BJ (cell line): ENCODE data around the gene ARHGEF17. TPM values are rescaled to one million over a fixed set of nuclear protein-coding genes. Genes with fewer than 3 reads are reported as not detected.

Experiments
- CTCF ChIA-PET: fragments of 350-600 bp; formaldehyde crosslinking; extraction: SDS; loops from one replicate; lab custom pipeline; 2021; ENCODE audit warnings: antibody characterized with exemption, inconsistent platforms; lab: Yijun Ruan, JAX
- POLR2A ChIA-PET: fragments of 300-600 bp; sonication (Branson Sonifier 250); formaldehyde crosslinking; extraction: SDS; loops from one replicate; lab custom pipeline; 2021; ENCODE audit warnings: antibody characterized with exemption; lab: Charles Lee
- DNase-seq: peaks from one replicate; pipeline ENCODE4 v3.0.0-alpha.2; 2011; ENCODE audit warnings: low read depth
- H3K27me3 ChIP-seq: 2 replicates; pipeline ENCODE4 v1.6.0; 2011; ENCODE audit warnings: low read length; ENCODE audit not compliant: control insufficient read depth, insufficient read depth
- H3K36me3 ChIP-seq: 2 replicates; pipeline ENCODE4 v1.5.1; 2011; ENCODE audit warnings: low read length; ENCODE audit not compliant: control insufficient read depth, insufficient read depth
- H3K4me3 ChIP-seq: 2 replicates; pipeline ENCODE4 v1.5.1; 2011; ENCODE audit warnings: low read depth, mild to moderate bottlenecking, control low read depth, low read length
- polyA plus RNA-seq: library from polyadenylated mRNA; depleted of rRNA; stranded (reverse); fragments of >200 nt; gene quantifications from 2 replicates; pipeline ENCODE4 v1.2.3, GENCODE V29; 2011
- TF ChIP-seq, protein P1 (sequence below): IDR thresholded peaks from 2 replicates; pipeline ENCODE4 v1.5.1; 2011; ENCODE audit warnings: low read depth, mild to moderate bottlenecking, control low read depth, inconsistent platforms, low read length, moderate library complexity; ENCODE audit not compliant: insufficient read depth

ARHGEF17 gene
- polyA plus RNA-seq, 1 experiment, result 85.7 TPM

DNA sequence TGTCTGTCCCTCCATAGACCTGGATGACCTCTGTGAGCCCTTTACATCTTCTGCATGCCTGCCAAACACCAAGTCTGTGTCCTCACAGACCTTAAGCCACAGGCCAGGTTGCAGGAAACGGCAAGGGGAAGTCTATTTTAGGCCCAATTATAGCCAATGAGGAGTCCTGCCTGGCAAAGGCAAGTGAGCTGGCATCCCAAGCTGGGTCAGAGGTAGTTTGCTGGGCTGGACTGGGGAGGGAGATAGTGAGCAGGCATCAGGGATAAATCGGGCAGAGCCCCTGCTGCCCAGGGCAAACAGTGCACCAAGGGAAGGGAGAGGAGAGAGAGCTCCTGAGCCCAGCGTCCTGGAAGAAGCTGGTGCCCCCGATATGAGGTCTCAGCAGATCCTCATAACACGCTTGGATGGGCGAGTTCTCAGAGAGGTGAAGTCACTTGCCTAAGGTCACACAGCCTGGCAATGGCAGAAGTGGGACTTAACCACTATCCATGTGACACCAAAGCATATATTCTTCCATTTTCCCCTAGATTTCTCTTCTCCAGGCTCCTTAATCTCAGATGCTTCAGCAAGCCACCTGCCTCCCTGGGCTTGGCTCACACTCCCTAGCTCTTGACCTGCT is 64.4 kb downstream of the ARHGEF17 start:
- no peak for DNase-seq
- Histone ChIP-seq H3K4me3 (no peak overlapping the region), H3K36me3 (peaks cover 12% of the 10 kb centered on the region), H3K27me3 (no peaks in the 10 kb centered on the region)
- ChIA-PET POLR2A (no interaction called here), CTCF (interaction anchor here (0.5 to 2.1 kb wide), 7 partner anchors 11 to 655 kb away, joined by 3 to 8 read pairs (median 3); partner anchors contain the start of gene FAM168A)
- TF ChIP-seq, protein P1, sequence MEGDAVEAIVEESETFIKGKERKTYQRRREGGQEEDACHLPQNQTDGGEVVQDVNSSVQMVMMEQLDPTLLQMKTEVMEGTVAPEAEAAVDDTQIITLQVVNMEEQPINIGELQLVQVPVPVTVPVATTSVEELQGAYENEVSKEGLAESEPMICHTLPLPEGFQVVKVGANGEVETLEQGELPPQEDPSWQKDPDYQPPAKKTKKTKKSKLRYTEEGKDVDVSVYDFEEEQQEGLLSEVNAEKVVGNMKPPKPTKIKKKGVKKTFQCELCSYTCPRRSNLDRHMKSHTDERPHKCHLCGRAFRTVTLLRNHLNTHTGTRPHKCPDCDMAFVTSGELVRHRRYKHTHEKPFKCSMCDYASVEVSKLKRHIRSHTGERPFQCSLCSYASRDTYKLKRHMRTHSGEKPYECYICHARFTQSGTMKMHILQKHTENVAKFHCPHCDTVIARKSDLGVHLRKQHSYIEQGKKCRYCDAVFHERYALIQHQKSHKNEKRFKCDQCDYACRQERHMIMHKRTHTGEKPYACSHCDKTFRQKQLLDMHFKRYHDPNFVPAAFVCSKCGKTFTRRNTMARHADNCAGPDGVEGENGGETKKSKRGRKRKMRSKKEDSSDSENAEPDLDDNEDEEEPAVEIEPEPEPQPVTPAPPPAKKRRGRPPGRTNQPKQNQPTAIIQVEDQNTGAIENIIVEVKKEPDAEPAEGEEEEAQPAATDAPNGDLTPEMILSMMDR, result peak; percentile 47

DNA sequence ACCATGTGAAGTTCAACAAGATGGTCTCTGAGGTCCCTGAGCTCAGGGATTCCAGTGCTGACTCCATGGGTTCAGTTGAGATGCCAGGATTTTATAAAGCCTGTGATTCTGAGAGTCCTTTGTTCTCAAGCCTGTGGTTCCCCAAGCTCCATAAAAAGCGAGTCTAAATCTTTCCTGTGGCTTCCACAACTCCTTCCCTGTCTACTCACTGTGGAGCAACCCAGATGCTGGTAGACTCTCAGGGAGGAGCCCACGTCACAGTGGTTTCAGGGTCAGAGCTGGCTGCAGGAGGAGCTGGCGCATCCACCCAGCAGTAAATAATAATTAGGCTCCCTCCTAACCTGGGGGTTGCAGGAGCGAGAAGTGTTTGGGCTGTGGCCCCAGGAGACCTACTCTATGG is 66.1 kb downstream of the ARHGEF17 start:
- Histone ChIP-seq H3K27me3 (no peaks in the 10 kb centered on the region), H3K36me3 (0 out of 2 replicates have a peak, but pooled peaks cover 1% of the 10 kb centered on the region), H3K4me3 (no peak overlapping the region)
- no peak for DNase-seq
- ChIA-PET POLR2A (no interaction called here), CTCF (interaction anchor here (0.7 to 2.4 kb wide), 8 partner anchors 9 to 287 kb away, joined by 3 to 11 read pairs (median 4); no protein-coding TSS in a partner anchor)
- TF ChIP-seq, protein P1, result no peak

DNA sequence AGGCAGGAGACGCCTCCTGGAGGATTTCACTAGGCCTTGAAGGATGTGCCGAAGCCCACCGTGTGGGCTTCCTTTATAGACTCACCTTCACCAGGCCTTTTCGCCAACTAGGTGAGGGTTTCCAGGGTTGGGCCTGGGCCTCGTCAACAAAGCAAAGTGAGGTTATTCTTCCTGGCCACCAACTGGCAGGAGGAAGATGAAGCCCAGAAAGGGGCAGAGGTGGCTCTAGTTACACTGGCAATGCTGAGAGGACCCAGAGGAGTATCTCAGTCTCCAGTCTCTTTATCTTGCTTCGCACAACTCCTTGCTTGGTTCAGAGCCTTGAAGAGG is 67.7 kb downstream of the ARHGEF17 start:
- Histone ChIP-seq H3K27me3 (no peaks in the 10 kb centered on the region), H3K4me3 (no peak overlapping the region), H3K36me3 (no peaks in the 10 kb centered on the region)
- TF ChIP-seq, protein P1, result no peak
- ChIA-PET POLR2A (no interaction called here), CTCF (interaction anchor here (1.0 to 2.4 kb wide), 3 partner anchors 14 to 18 kb away, joined by 4 to 11 read pairs (median 11); no protein-coding TSS in a partner anchor)
- no peak for DNase-seq

DNA sequence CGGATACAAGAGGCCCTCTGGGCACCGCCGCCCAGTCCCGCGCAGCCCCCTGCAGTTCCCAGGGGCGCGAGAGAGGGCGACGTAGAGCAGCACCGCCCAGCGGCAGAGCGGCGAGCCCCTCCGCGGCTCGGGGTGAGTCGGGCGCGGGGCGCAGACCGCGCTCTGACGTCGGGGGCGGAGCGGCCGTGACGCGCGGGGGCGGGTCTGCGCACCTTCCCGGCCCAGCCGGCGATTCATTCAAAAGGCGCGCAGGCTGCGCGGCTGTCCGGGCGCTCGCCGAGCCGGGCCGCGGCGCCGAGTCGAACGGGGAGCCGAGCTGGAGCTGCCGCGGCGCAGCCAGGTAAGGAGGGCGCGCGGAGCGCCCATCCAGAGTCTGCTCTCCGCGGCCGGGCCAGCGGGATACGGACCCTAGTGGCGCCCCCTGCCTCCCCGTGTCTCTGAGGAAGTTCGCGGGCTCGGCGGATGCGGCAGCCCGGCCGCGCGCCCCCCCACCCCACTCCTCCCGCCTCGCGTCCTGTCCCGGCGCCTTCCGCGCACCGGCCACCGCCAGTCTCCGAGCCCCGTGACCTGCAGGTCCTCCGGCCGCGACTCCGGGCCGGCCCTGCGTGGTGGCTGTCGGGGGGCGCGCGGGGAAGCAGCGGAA is 68.2 kb downstream of the ARHGEF17 start, which contains the start of gene RELT:
Gene RELT (plus strand): TSS at position 240 of the 643 bp plus-strand sequence. CDS start 12,738 bp downstream, outside the sequence.
- Histone ChIP-seq H3K27me3 (no peaks in the 10 kb centered on the region), H3K36me3 (no peaks in the 10 kb centered on the region), H3K4me3 (peak within 1 kb of the TSS; percentile 70)
- CTCF ChIA-PET, result interaction anchor here (0.7 to 1.6 kb wide), 8 partner anchors 11 to 67 kb away, joined by 3 to 11 read pairs (median 4); no protein-coding TSS in a partner anchor
- POLR2A ChIA-PET, result no interaction called here
- peak; percentile 34 for DNase-seq
- TF ChIP-seq, protein P1, result peak; percentile 80

DNA sequence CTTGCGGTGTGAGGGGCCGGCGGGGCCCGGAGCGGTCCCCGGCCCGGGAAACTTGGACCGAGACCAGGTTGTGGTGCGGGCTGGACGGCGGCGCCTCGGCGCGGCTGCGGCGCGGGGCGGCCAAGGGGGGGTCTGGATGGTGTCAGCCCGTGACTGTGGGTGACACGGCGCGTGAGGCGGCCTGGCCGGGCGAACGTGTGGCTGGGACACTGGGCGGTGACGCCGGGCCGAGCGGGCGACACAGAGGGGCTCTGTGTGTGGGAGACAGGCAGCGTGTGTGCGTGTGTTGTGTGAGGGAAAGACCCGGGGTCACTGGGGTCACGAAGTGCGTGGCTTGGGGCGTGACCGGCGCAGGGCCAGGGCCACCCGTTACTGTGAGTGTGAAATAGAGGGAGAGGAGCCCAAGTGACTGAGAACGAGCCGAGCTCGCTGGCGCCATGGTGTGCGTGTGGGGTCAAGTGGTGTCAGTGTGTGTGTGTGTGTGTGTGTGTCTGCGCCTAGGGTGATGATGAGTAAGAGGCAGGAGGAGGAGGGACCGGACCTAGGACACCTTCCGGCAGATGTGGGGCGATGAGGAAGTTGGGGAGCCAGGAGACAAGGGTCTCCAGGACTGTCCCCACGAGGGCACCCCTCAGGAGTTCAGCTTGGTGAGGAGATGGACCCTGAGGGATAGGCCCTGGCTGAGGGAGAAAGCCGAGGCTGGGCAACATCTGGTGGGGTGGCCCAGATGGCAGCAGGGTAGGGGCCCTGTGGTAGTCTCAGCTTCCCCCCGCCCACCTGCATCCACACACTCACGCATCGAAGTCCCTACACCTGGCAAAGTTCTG is 68.9 kb downstream of the ARHGEF17 start:
- DNase-seq, result no peak
- Histone ChIP-seq H3K27me3 (no peaks in the 10 kb centered on the region), H3K4me3 (peak overlapping the region; percentile 70), H3K36me3 (no peaks in the 10 kb centered on the region)
- ChIA-PET CTCF (interaction anchor here (0.7 to 1.6 kb wide), 11 partner anchors 10 to 119 kb away, joined by 3 to 11 read pairs (median 4); no protein-coding TSS in a partner anchor), POLR2A (no interaction called here)
- TF ChIP-seq, protein P1, result no peak
